H1 (cell line): ENCODE measurements around the gene FBLIM1. TPM values are rescaled to one million over a fixed set of nuclear protein-coding genes. Genes with fewer than 3 reads are reported as not detected.

ENCODE experiments used
- CTCF ChIA-PET: fragments of 300-600 bp; sonication (Branson Sonifier 250); formaldehyde crosslinking; loops from one replicate; lab custom pipeline; 2021; ENCODE audit not compliant: partially characterized antibody; lab: Charles Lee
- POLR2A ChIA-PET: fragments of 300-600 bp; sonication (Branson Sonifier 250); formaldehyde crosslinking; loops from one replicate; lab custom pipeline; 2021; ENCODE audit warnings: inconsistent platforms; ENCODE audit not compliant: partially characterized antibody; lab: Charles Lee
- DNase-seq, 2 experiments: peaks; one replicate each; pipeline versions ENCODE4 v3.0.0 to v3.0.0-alpha.2; 2010 to 2022; ENCODE audit warnings: low spot score in 2 of 2, low read depth in 1 of 2, mixed read lengths in 1 of 2
- FAIRE-seq: peaks from 2 replicates; lab custom pipeline; 2011; peaks lifted over from hg19 to GRCh38; lab: Jason Lieb, UNC
- H2AFZ ChIP-seq: 2 replicates; pipeline ENCODE4 v1.8.1; 2012; ENCODE audit warnings: low read length, inconsistent platforms
- H2AK5ac ChIP-seq: 2 replicates; pipeline ENCODE4 v1.6.1; 2013; ENCODE audit warnings: low read depth, low read length
- H2BK120ac ChIP-seq: replicated peaks from 2 replicates; pipeline ENCODE3; 2013; ENCODE audit warnings: low read depth, low read length, inconsistent platforms
- H2BK12ac ChIP-seq: 2 replicates; pipeline ENCODE4 v1.6.1; 2013; ENCODE audit warnings: low read depth, low read length
- H2BK15ac ChIP-seq: 2 replicates; pipeline ENCODE4 v1.6.1; 2013; ENCODE audit warnings: low read length
- H2BK20ac ChIP-seq: 2 replicates; pipeline ENCODE4 v1.6.1; 2013; ENCODE audit warnings: low read length
- H2BK5ac ChIP-seq: 2 replicates; pipeline ENCODE4 v1.6.1; 2013; ENCODE audit warnings: low read depth, low read length
- H3K14ac ChIP-seq: 2 replicates; pipeline ENCODE4 v1.6.1; 2013; ENCODE audit warnings: inconsistent platforms; ENCODE audit not compliant: insufficient read length
- H3K18ac ChIP-seq: 2 replicates; pipeline ENCODE4 v1.6.1; 2013; ENCODE audit warnings: low read length; ENCODE audit errors: extremely low read depth
- H3K23ac ChIP-seq: 2 replicates; pipeline ENCODE4 v1.6.1; 2013; ENCODE audit warnings: inconsistent platforms; ENCODE audit not compliant: insufficient read length
- H3K23me2 ChIP-seq: 2 replicates; pipeline ENCODE4 v1.6.1; 2013; ENCODE audit warnings: low read depth, low read length
- H3K27ac ChIP-seq: 2 replicates; pipeline ENCODE4 v1.6.1; 2011; ENCODE audit warnings: low read depth, low read length, inconsistent platforms
- H3K27me3 ChIP-seq, 4 experiments: replicated peaks in 1 of 4; 1 replicate in 1 of 4; 2 replicates in 3 of 4; pipeline versions ENCODE4 v1.6.1 to v1.8.1; 2011 to 2013; ENCODE audit warnings: low read length in 3 of 4, mild to moderate bottlenecking in 3 of 4, inconsistent platforms in 2 of 4, mixed read lengths in 2 of 4, moderate library complexity in 1 of 4; ENCODE audit not compliant: control insufficient read depth in 3 of 4, insufficient read depth in 3 of 4; ENCODE audit errors: extremely low read depth in 1 of 4
- H3K36me3 ChIP-seq, 4 experiments: 2 replicates each; pipeline versions ENCODE4 v1.6.1 to v1.8.1; 2011 to 2013; ENCODE audit warnings: mild to moderate bottlenecking in 4 of 4, low read length in 3 of 4, moderate library complexity in 2 of 4, control low read depth in 1 of 4, inconsistent platforms in 1 of 4; ENCODE audit not compliant: insufficient read depth in 4 of 4, control insufficient read depth in 2 of 4
- H3K4ac ChIP-seq: replicated peaks from 2 replicates; pipeline ENCODE3; 2013; ENCODE audit warnings: low read length, low read depth, mixed read lengths, inconsistent platforms; ENCODE audit not compliant: insufficient read length
- H3K4me1 ChIP-seq, 4 experiments: replicated peaks in 1 of 4; 1 replicate in 1 of 4; 2 replicates in 3 of 4; pipeline versions ENCODE4 v1.6.1 to v1.8.1; 2011 to 2013; ENCODE audit warnings: low read length in 3 of 4, inconsistent platforms in 2 of 4, mixed read lengths in 1 of 4; ENCODE audit not compliant: insufficient read depth in 4 of 4, control insufficient read depth in 3 of 4
- H3K4me2 ChIP-seq, 2 experiments: 2 replicates each; pipeline versions ENCODE4 v1.6.1 to v1.8.1; 2011 to 2013; ENCODE audit warnings: low read depth in 2 of 2, low read length in 2 of 2, control low read depth in 1 of 2, inconsistent platforms in 1 of 2, mild to moderate bottlenecking in 1 of 2; ENCODE audit not compliant: insufficient read depth in 1 of 2
- H3K4me3 ChIP-seq, 4 experiments: fragments of 200-600, 300-600 bp in 1 of 4; sonication (generic), shearing (Covaris generic), sonication (Bioruptor Twin) in 1 of 4; 2 replicates each; pipeline versions ENCODE4 v1.5.1 to v1.8.1; 2011 to 2016; ENCODE audit warnings: low read length in 4 of 4, low read depth in 3 of 4, control low read depth in 2 of 4, inconsistent platforms in 2 of 4, mild to moderate bottlenecking in 2 of 4, mixed read lengths in 1 of 4, moderate library complexity in 1 of 4; ENCODE audit not compliant: insufficient read depth in 2 of 4; ENCODE audit errors: extremely low read depth in 1 of 4
- H3K56ac ChIP-seq: replicated peaks from 2 replicates; pipeline ENCODE3; 2013; ENCODE audit warnings: low read depth, mild to moderate bottlenecking, mixed read lengths, low read length, inconsistent platforms; ENCODE audit not compliant: insufficient read length
- H3K79me1 ChIP-seq: 2 replicates; pipeline ENCODE4 v1.6.1; 2013; ENCODE audit warnings: low read depth, low read length, control low read depth
- H3K79me2 ChIP-seq, 2 experiments: 2 replicates each; pipeline versions ENCODE4 v1.6.1 to v1.8.1; 2012 to 2013; ENCODE audit warnings: low read length in 2 of 2, mild to moderate bottlenecking in 2 of 2, inconsistent platforms in 1 of 2; ENCODE audit not compliant: insufficient read depth in 2 of 2, control insufficient read depth in 1 of 2
- H3K9ac ChIP-seq, 4 experiments: replicated peaks in 1 of 4; 1 replicate in 1 of 4; 2 replicates in 3 of 4; pipeline versions ENCODE4 v1.6.1 to v1.8.1; 2011 to 2013; ENCODE audit warnings: low read depth in 3 of 4, low read length in 3 of 4, control low read depth in 2 of 4, mild to moderate bottlenecking in 2 of 4, moderate library complexity in 2 of 4, inconsistent platforms in 1 of 4; ENCODE audit errors: extremely low read depth in 1 of 4
- H3K9me3 ChIP-seq, 2 experiments: 2 replicates each; pipeline versions ENCODE4 v1.6.1 to v1.8.1; 2012 to 2013; ENCODE audit warnings: mild to moderate bottlenecking in 2 of 2, moderate library complexity in 2 of 2, control low read depth in 1 of 2, inconsistent platforms in 1 of 2, low read depth in 1 of 2, low read length in 1 of 2, mixed read lengths in 1 of 2; ENCODE audit not compliant: insufficient read depth in 2 of 2
- H4K20me1 ChIP-seq, 2 experiments: replicated peaks in 1 of 2; 2 replicates each; pipeline versions ENCODE3 to v1.8.1; 2011 to 2013; ENCODE audit warnings: inconsistent platforms in 2 of 2, low read length in 2 of 2, mild to moderate bottlenecking in 1 of 2; ENCODE audit not compliant: insufficient read depth in 2 of 2, control insufficient read depth in 1 of 2
- H4K5ac ChIP-seq: 2 replicates; pipeline ENCODE4 v1.6.1; 2013; ENCODE audit warnings: low read length, low read depth, mixed read lengths, inconsistent platforms; ENCODE audit not compliant: insufficient read length
- H4K8ac ChIP-seq: 2 replicates; pipeline ENCODE4 v1.8.0; 2013; ENCODE audit warnings: mild to moderate bottlenecking, moderate library complexity, low read length, inconsistent platforms; ENCODE audit not compliant: insufficient read depth; ENCODE audit errors: extremely low read depth
- H4K91ac ChIP-seq: replicated peaks from 2 replicates; pipeline ENCODE3; 2013; ENCODE audit warnings: low read length, mixed read lengths, inconsistent platforms; ENCODE audit not compliant: insufficient read length
- ATF2 ChIP-seq: IDR thresholded peaks from 2 replicates; pipeline ENCODE4 v1.6.1; 2012; ENCODE audit warnings: low read length, inconsistent platforms
- BCL11A ChIP-seq, 2 experiments: IDR thresholded peaks; one replicate each; pipeline ENCODE4 v1.6.1; 2011; ENCODE audit warnings: low read depth in 2 of 2, low read length in 2 of 2, mild to moderate bottlenecking in 2 of 2
- HDAC2 ChIP-seq, 2 experiments: fragments of 300-600 bp in 1 of 2; sonication (generic) in 1 of 2; IDR thresholded peaks; 2 replicates each; pipeline ENCODE4 v1.6.1; 2011 to 2012; ENCODE audit warnings: low read depth in 2 of 2, low read length in 2 of 2, mild to moderate bottlenecking in 2 of 2, moderate library complexity in 2 of 2, borderline replicate concordance in 1 of 2, inconsistent platforms in 1 of 2
- SP1 ChIP-seq: IDR thresholded peaks from 2 replicates; pipeline ENCODE4 v1.6.1; 2011; ENCODE audit warnings: low read depth, low read length
- TEAD4 ChIP-seq: IDR thresholded peaks from 2 replicates; pipeline ENCODE4 v1.6.1; 2012; ENCODE audit warnings: low read depth, low read length, inconsistent platforms, mixed read lengths
- WGBS, 2 experiments: shearing (Covaris generic) in 1 of 2; methylation state at CpG; one replicate each; pipeline versions ENCODE4 v1.1.6 to v1.1.7; 2013 to 2015; ENCODE audit warnings: low lambda C conversion rate in 2 of 2, mixed read lengths in 2 of 2, inconsistent platforms in 1 of 2, low coverage in 1 of 2, missing lambda C conversion rate in 1 of 2; ENCODE audit not compliant: insufficient replicate concordance in 2 of 2, insufficient coverage in 1 of 2, insufficient read length in 1 of 2; ENCODE audit errors: extremely low coverage in 1 of 2, missing lambda C conversion rate in 1 of 2; 5-methylcytosine and 5-hydroxymethylcytosine counted together
- polyA plus RNA-seq, 7 experiments: library from polyadenylated mRNA; depleted of rRNA in 3 of 7; stranded (reverse) in 5 of 7; unstranded in 2 of 7; fragments of >200 nt in 5 of 7; fragments of 200-250 nt in 2 of 7; gene quantifications; 1 replicate in 5 of 7; 2 replicates in 1 of 7; 4 replicates in 1 of 7; pipeline versions ENCODE4 v1.2.1 to v1.2.3, GENCODE V29; 2011 to 2013; ENCODE audit warnings: missing spikeins in 2 of 7, mixed read lengths in 2 of 7
- total RNA-seq: library from RNA; stranded (reverse); fragmentation: NEBNext Ultra II Directional; extraction: Animal tissue kit (Norgen Biotek cat#: 25700); gene quantifications from 2 replicates; pipeline ENCODE4 v1.2.1, GENCODE V29; 2021

FBLIM1 gene
- total and polyA plus RNA-seq, 2 of the 8 experiments (the other 6 are each of a cell fraction or from before 2014, with no cell fraction given): 66.6 to 66.7 TPM

DNA sequence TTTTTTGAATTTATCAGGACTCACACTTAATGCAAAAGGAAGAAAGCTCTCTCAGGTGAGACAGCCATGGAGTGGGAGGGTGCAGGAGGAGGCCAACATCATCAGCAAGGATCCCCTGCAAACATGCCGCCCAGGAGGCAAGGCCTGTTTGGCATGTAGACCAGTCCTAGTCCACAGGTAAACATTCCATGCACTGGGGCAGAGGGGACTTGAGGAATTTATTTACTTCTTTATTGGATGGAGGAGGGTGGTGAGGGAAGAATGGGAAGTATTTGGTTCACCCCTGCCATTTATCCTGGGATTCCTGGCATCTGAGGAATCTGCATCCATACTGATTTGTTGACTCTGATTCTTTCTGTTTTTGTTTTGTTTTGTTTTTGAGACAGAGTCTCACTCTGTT is 50.4 kb downstream of the FBLIM1 start:
- Histone ChIP-seq H2BK5ac (0 out of 2 replicates have a peak overlapping the region, but pooled peaks have one; percentile 22), H2BK15ac (no peak overlapping the region), H2BK120ac (no peak overlapping the region), H4K20me1 (no peaks in the 10 kb centered on the region), H3K14ac (no peak overlapping the region), H2BK20ac (no peak overlapping the region), H2AFZ (no peak overlapping the region), H3K56ac (no peak overlapping the region), H3K23ac (no peak overlapping the region), H4K8ac (no peak overlapping the region), H2AK5ac (no peak overlapping the region), H3K79me1 (no peaks in the 10 kb centered on the region), H3K36me3 (no peaks in the 10 kb centered on the region), H3K18ac (no peak overlapping the region), H3K9me3 (no peaks in the 10 kb centered on the region), H3K27me3 (no peaks in the 10 kb centered on the region), H4K5ac (no peak overlapping the region), H3K4me1 (peaks cover 0 to 4% (median 2%) of the 10 kb centered on the region in 4 experiments; a peak in 2 of 7 replicates), H3K9ac (no peak overlapping the region), H2BK12ac (no peak overlapping the region; the same call in 1 of the 2 replicates), H3K4me2 (no peak overlapping the region), H3K27ac (no peak overlapping the region), H3K4me3 (no peak overlapping the region), H3K4ac (no peak overlapping the region), H3K79me2 (no peaks in the 10 kb centered on the region), H4K91ac (no peak overlapping the region), H3K23me2 (no peaks in the 10 kb centered on the region)
- 71% methylated on average over 1 of the region's 1 CpG; no CpG with 5 or more reads in 1 of the 2 experiments for WGBS, 2 experiments
- ChIA-PET POLR2A (interaction anchor here (1.3 kb wide), 1 partner anchor 22 kb away, joined by 3 read pairs; no protein-coding TSS in a partner anchor), CTCF (interaction anchor here (1.3 to 1.8 kb wide), 5 partner anchors 13 to 142 kb away, joined by 3 to 6 read pairs (median 5); no protein-coding TSS in a partner anchor)
- no peak for FAIRE-seq
- DNase-seq: no peak
- peak; percentile 83 for TF ChIP-seq TEAD4
- no peak for TF ChIP-seq HDAC2 (IDR thresholded peaks at IDR 0.05; ENCODE audit: borderline replicate concordance in 1 of 2, low read depth in 2 of 2, low read length in 2 of 2)
- TF ChIP-seq BCL11A (IDR thresholded peaks at IDR 0.05; ENCODE audit: low read depth in 2 of 2, low read length in 2 of 2): no peak
- no peak for TF ChIP-seq ATF2
- no peak for TF ChIP-seq SP1
